PC-3 (cell line): Measurements from ENCODE around the gene MX1.

Experiments used
- EZH2 ChIP-seq: fragments of 300-600 bp; sonication (generic); IDR thresholded peaks from one replicate; pipeline ENCODE4 v1.6.1; 2017; ENCODE audit warnings: antibody characterized with exemption, mild to moderate bottlenecking, low read length; ENCODE audit not compliant: unreplicated experiment
- TF ChIP-seq, protein P1 (sequence below): fragments of 300-600 bp; sonication (generic); conservative IDR thresholded peaks from 2 replicates; pipeline ENCODE4 v1.5.1; 2017; ENCODE audit warnings: antibody characterized with exemption, low read depth, mild to moderate bottlenecking, low read length

GRCh38 chr21:41393876-41394465 lies 32.1 kb upstream of the MX1 start:
- TF ChIP-seq, protein P1, sequence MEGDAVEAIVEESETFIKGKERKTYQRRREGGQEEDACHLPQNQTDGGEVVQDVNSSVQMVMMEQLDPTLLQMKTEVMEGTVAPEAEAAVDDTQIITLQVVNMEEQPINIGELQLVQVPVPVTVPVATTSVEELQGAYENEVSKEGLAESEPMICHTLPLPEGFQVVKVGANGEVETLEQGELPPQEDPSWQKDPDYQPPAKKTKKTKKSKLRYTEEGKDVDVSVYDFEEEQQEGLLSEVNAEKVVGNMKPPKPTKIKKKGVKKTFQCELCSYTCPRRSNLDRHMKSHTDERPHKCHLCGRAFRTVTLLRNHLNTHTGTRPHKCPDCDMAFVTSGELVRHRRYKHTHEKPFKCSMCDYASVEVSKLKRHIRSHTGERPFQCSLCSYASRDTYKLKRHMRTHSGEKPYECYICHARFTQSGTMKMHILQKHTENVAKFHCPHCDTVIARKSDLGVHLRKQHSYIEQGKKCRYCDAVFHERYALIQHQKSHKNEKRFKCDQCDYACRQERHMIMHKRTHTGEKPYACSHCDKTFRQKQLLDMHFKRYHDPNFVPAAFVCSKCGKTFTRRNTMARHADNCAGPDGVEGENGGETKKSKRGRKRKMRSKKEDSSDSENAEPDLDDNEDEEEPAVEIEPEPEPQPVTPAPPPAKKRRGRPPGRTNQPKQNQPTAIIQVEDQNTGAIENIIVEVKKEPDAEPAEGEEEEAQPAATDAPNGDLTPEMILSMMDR, result no peak
- TF ChIP-seq EZH2, result no peak
